Astrocyte (in vitro differentiated cells and primary cell): ENCODE measurements around the gene SBK3. TPM values are rescaled to one million over a fixed set of nuclear protein-coding genes. Genes with fewer than 3 reads are reported as not detected.

Experiments
- DNase-seq: peaks from one replicate; pipeline ENCODE4 v3.0.0-alpha.2; 2010; ENCODE audit warnings: low read depth
- FAIRE-seq: peaks from 2 replicates; lab custom pipeline; 2011; peaks lifted over from hg19 to GRCh38; lab: Jason Lieb, UNC
- H2AFZ ChIP-seq: 2 replicates; pipeline ENCODE4 v1.6.0; 2012; ENCODE audit warnings: low read depth, low read length, inconsistent platforms
- H3K27ac ChIP-seq: 2 replicates; pipeline ENCODE4 v1.5.1; 2011; ENCODE audit warnings: low read depth, low read length, inconsistent platforms
- H3K27me3 ChIP-seq: 2 replicates; pipeline ENCODE4 v1.6.0; 2011; ENCODE audit warnings: low read length, inconsistent platforms; ENCODE audit not compliant: insufficient read depth
- H3K36me3 ChIP-seq: 2 replicates; pipeline ENCODE4 v1.5.1; 2011; ENCODE audit warnings: low read length, inconsistent platforms; ENCODE audit not compliant: insufficient read depth
- H3K4me1 ChIP-seq: 2 replicates; pipeline ENCODE4 v1.5.1; 2011; ENCODE audit warnings: low read length, inconsistent platforms; ENCODE audit not compliant: insufficient read depth
- H3K4me2 ChIP-seq: 2 replicates; pipeline ENCODE4 v1.6.0; 2012; ENCODE audit warnings: low read length, inconsistent platforms
- H3K4me3 ChIP-seq: 2 replicates; pipeline ENCODE4 v1.5.1; 2011; ENCODE audit warnings: low read depth, mild to moderate bottlenecking, low read length, inconsistent platforms; ENCODE audit not compliant: insufficient read depth
- H3K79me2 ChIP-seq: 2 replicates; pipeline ENCODE4 v1.6.0; 2012; ENCODE audit warnings: mild to moderate bottlenecking, low read length, inconsistent platforms; ENCODE audit not compliant: insufficient read depth
- H3K9ac ChIP-seq: 2 replicates; pipeline ENCODE4 v1.6.0; 2012; ENCODE audit warnings: mild to moderate bottlenecking, low read length, inconsistent platforms
- H3K9me3 ChIP-seq: 2 replicates; pipeline ENCODE4 v1.5.1; 2012; ENCODE audit warnings: low read depth, mild to moderate bottlenecking, low read length, inconsistent platforms; ENCODE audit not compliant: insufficient read depth
- H4K20me1 ChIP-seq: 2 replicates; pipeline ENCODE4 v1.6.0; 2012; ENCODE audit warnings: low read length, inconsistent platforms; ENCODE audit not compliant: insufficient read depth
- H3K27ac Mint-ChIP-seq: one replicate; pipeline ENCODE4 v1.8.0; 2021; ENCODE audit warnings: mild to moderate bottlenecking, mixed read lengths; ENCODE audit not compliant: unreplicated experiment
- H3K27me3 Mint-ChIP-seq: one replicate; pipeline ENCODE4 v1.8.0; 2021; ENCODE audit warnings: low read depth, mixed read lengths; ENCODE audit not compliant: unreplicated experiment
- H3K36me3 Mint-ChIP-seq: one replicate; pipeline ENCODE4 v1.8.0; 2021; ENCODE audit warnings: low read depth, mixed read lengths; ENCODE audit not compliant: unreplicated experiment
- H3K4me1 Mint-ChIP-seq: one replicate; pipeline ENCODE4 v1.8.0; 2021; ENCODE audit warnings: low read depth, mixed read lengths; ENCODE audit not compliant: unreplicated experiment
- H3K4me3 Mint-ChIP-seq: one replicate; pipeline ENCODE4 v1.8.0; 2021; ENCODE audit warnings: mild to moderate bottlenecking, moderate library complexity, mixed read lengths; ENCODE audit not compliant: unreplicated experiment
- H3K9me3 Mint-ChIP-seq: one replicate; pipeline ENCODE4 v1.8.0; 2021; ENCODE audit warnings: mild to moderate bottlenecking, mixed read lengths; ENCODE audit not compliant: unreplicated experiment
- EZH2 ChIP-seq: IDR thresholded peaks from 2 replicates; pipeline ENCODE4 v1.6.1; 2012; ENCODE audit warnings: mild to moderate bottlenecking, low read length, inconsistent platforms; ENCODE audit not compliant: insufficient read depth
- total RNA-seq: library from RNA; stranded (reverse); gene quantifications from 2 replicates; pipeline ENCODE4 v1.2.1, GENCODE V29; 2021
- TF ChIP-seq, protein P1 (sequence below): IDR thresholded peaks from 2 replicates; pipeline ENCODE4 v1.5.1; 2011; ENCODE audit warnings: low read depth, mild to moderate bottlenecking, inconsistent platforms, low read length, moderate library complexity; ENCODE audit not compliant: insufficient read depth

SBK3 gene
- total RNA-seq, 1 donor from 2014 or later, result 0.91 TPM

DNA sequence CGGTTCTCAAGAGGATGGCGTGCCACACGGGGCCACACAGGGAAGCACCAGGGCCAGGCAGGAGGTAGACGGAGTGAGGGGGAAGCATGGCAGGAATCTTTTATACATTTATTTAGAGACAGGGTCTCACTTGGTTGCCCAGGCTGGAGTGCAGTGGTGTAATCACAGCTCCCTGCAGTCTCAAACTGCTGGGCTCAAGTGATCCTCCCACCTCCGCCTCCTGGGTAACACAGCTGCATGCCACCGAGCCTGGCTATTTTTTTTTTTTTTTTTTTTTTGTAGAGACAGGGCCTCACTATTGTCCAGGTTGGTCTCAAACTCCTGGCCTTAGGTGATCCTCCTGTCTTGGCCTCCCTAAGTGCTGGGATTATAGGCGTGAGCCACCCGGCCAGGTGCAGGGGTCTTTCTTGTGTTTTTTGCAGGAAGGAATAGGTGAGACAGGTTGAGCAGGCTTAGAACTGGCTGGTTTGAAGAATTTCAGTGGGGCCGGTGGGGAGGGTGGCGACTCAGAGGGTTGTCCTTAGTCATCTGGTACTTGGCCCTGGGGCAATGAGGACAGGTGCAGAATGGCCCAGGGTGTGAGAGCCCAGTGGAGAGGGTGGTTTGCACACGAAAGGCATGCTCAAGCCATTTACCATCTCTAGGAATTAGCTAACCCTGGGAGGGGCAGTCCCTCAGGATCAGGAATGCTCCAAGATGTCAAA is 49.5 kb downstream of the SBK3 start:
- DNase-seq (no peak), FAIRE-seq (no peak)
- H4K20me1 ChIP-seq, result no peaks in the 10 kb centered on the region
- Mint-ChIP-seq H3K4me1 (peaks cover 10% of the 10 kb centered on the region), H3K4me3 (no peak overlapping the region), H3K36me3 (peaks cover 24% of the 10 kb centered on the region), H3K27me3 (peaks cover 4% of the 10 kb centered on the region), H3K9me3 (peaks cover 3% of the 10 kb centered on the region), H3K27ac (peak overlapping the region; percentile 72)
- H3K4me3 ChIP-seq, result no peak overlapping the region
- no peak overlapping the region for H3K4me2 ChIP-seq
- no peaks in the 10 kb centered on the region for H3K9me3 ChIP-seq
- no peak overlapping the region for H3K9ac ChIP-seq
- no peak overlapping the region for H3K27ac ChIP-seq
- H3K27me3 ChIP-seq, result no peaks in the 10 kb centered on the region
- no peak for TF ChIP-seq EZH2
- TF ChIP-seq, protein P1, sequence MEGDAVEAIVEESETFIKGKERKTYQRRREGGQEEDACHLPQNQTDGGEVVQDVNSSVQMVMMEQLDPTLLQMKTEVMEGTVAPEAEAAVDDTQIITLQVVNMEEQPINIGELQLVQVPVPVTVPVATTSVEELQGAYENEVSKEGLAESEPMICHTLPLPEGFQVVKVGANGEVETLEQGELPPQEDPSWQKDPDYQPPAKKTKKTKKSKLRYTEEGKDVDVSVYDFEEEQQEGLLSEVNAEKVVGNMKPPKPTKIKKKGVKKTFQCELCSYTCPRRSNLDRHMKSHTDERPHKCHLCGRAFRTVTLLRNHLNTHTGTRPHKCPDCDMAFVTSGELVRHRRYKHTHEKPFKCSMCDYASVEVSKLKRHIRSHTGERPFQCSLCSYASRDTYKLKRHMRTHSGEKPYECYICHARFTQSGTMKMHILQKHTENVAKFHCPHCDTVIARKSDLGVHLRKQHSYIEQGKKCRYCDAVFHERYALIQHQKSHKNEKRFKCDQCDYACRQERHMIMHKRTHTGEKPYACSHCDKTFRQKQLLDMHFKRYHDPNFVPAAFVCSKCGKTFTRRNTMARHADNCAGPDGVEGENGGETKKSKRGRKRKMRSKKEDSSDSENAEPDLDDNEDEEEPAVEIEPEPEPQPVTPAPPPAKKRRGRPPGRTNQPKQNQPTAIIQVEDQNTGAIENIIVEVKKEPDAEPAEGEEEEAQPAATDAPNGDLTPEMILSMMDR, result no peak
- H2AFZ ChIP-seq, result no peak overlapping the region
- peaks cover 19% of the 10 kb centered on the region for H3K4me1 ChIP-seq
- H3K36me3 ChIP-seq, result no peaks in the 10 kb centered on the region
- H3K79me2 ChIP-seq, result no peaks in the 10 kb centered on the region

DNA sequence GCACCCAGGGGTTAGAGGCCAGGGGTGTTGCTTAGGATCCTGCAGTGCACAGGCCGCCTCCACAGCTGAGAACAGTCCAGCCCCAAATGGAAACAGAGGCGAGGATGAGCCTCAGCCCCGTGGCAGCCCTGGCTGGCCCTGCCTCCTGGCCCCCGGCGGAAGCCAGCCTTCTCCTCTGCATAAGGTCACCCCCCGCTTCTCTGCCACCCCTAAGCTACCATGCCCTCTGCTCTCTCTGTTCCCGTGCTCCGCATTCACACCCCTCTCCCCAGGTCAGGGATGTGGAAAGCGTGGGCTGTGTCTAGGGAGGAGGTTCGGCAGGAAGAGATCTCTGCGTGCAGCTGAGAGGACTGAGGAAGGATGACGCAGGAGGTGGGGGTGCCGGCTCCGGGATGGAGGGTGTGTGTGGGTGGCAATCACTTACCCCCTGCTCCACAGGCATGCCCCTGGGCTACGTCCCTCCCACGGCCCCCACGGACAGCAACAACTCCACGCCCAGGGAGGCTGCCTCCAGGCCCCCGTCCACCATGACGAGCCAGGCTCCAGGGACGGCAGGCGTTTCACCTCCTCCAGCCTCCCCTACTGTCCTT is 51.1 kb downstream of the SBK3 start:
- Mint-ChIP-seq H3K4me3 (no peak overlapping the region), H3K4me1 (peaks cover 10% of the 10 kb centered on the region), H3K27me3 (peaks cover 4% of the 10 kb centered on the region), H3K36me3 (peaks cover 14% of the 10 kb centered on the region), H3K27ac (no peak overlapping the region), H3K9me3 (peaks cover 2% of the 10 kb centered on the region)
- no peaks in the 10 kb centered on the region for H4K20me1 ChIP-seq
- H3K4me2 ChIP-seq, result peak overlapping the region; percentile 76
- H3K9ac ChIP-seq, result peak overlapping the region; percentile 46
- no peak overlapping the region for H3K27ac ChIP-seq
- no peaks in the 10 kb centered on the region for H3K27me3 ChIP-seq
- peaks cover 24% of the 10 kb centered on the region for H3K4me1 ChIP-seq
- H2AFZ ChIP-seq, result peak overlapping the region; percentile 53
- no peaks in the 10 kb centered on the region for H3K36me3 ChIP-seq
- H3K9me3 ChIP-seq, result no peaks in the 10 kb centered on the region
- H3K79me2 ChIP-seq, result no peaks in the 10 kb centered on the region
- DNase-seq (peak; percentile 31), FAIRE-seq (no peak)
- no peak for TF ChIP-seq EZH2
- TF ChIP-seq, protein P1, result no peak
- H3K4me3 ChIP-seq, result peak overlapping the region; percentile 7
